Activated CD8-positive, alpha-beta memory T cell treated with anti-CD3 and anti-CD28 coated beads, Interleukin-2, amount 50 U/mL, for 1 hour (primary cell): ENCODE data around the gene PTPRT.

Experiments
- DNase-seq: peaks from one replicate; pipeline ENCODE4 v3.0.0-alpha.2; 2020; ENCODE audit errors: extremely low read depth

PTPRT gene

GRCh38 chr20:42975974-42976373 is 213.7 kb downstream of the PTPRT start:
- DNase-seq, result no peak

DNA sequence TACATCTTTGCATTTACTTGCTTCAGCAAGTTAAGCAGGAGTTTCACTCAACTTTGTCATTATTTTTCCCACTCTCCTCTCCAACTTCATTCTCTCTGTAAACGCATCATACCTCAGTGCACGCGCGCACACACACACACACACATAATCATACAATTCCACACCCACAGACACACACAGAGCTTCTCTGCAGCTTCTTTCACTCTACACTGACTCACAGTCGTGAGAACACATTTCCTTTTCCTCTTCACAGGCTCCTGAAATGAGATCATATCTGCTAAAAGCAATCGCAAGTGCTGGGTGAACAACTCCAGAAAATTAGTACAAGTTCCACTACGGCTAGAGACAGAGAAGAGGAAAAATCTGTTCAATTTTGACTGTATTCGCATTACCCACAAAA is 215.4 kb downstream of the PTPRT start:
- no peak for DNase-seq

DNA sequence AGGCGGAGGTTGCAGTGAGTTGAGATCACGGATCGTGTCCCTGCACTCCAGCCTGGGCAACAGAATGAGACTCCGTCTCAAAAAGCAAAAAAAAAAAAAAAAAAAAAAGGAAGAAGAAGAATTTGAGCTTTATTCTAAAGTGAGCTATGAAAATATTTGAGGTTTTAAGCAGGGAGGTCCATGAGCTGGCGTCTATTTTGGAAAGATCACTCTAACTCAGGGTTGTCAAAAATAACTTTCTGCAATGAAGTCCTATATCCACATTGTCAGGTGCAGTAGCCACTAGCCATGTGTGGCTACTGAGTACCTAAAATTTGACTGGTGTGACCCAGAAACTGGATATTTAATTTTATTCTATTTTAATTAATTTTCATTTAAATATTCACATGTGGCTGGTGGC is 217.1 kb downstream of the PTPRT start:
- DNase-seq, result no peak

GRCh38 chr20:42968746-42969145 is 221.0 kb downstream of the PTPRT start:
- DNase-seq, result no peak

GRCh38 chr20:42963796-42964195 is 225.9 kb downstream of the PTPRT start:
- DNase-seq, result no peak

GRCh38 chr20:42961771-42962170 is 227.9 kb downstream of the PTPRT start:
- DNase-seq, result no peak

- DNase-seq, result no peak
These were observed 229.7 kb downstream of the PTPRT start for GRCh38 chr20:42959996-42960395.

DNA sequence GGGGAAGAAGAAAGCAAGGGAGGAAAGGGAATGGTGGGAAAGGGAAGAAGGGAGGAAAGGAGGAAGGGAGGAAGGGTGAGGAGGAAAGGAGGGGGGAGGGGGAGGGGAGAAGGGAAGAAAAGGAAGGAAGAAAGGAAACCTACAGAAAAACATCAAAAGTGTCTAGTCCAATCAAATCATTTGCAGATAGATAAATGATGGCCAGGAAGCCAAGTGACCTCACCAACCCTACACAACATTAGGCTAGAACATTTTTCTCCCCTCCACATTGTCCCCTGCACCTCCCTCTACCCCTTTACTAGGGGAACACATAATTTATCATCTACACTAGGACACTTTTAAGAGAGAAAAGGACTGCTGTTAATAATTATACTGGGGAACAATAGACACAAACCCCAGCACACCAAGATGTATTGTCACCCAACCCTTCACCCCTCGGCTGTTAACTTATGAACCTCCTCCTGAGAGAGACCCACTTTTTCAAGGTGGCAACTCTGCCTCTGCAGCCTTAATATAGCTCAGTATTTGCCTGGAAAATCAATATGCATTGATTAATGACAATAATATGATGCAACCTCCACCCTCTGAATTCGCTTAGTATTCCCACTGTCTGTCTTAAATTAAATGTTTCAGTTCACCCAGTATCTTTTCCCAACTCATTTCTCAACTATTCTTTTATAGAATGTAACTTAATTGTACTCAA is 231.2 kb downstream of the PTPRT start:
- no peak for DNase-seq

- DNase-seq, result no peak
These were observed 232.0 kb downstream of the PTPRT start for GRCh38 chr20:42957704-42958095.

DNA sequence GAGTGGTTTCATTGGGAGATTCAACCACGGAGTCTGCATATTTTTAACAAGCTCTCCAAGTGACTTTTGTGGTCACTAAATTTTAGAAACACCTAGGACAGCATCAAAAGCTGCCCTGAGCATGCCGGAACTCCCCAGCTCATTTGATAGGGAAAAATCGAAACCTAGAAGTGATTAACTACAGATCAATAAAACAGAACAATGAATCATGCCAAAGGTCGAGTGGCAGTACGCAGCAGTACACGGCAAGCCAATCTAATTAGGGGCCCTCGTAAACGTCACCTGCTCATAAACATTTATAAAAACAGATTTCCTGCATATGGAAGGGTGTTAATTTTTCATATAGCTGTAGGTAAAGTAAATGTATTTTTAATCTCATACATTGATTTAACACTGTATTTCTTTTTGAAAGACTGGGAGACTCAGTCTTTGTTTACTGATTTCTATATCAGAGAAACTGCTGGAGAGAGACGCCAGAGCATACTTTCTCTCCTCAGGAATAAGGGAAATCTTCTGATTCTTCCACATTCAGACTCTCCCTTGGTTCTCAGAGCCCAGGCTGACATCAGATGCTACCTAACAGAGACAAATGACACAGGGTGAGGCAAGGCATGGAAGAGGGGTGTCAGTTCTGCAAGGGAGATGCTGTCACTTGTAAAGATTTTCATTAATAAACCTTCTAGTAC is 232.5 kb downstream of the PTPRT start:
- no peak for DNase-seq

DNA sequence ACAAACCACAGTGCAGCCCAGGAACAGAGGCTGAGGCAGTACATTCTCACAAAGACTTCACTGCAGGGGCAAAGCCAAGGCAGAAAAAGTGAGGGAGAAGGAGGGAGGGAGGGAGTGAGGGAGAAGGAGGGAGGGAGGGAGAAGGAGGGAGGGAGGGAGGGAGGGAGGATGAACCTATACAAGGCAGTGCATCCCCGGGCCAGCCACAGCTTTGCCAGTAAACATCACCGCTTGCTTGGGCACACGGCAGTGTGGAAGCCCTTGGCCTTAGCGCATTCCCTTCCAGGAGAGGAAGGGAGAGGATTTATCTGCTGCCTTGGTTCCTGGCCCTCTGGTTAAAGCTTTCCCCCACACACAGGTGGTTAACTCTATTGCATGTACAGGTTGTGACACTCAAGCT is 234.0 kb downstream of the PTPRT start:
- no peak for DNase-seq

GRCh38 chr20:42954951-42955350 is 234.8 kb downstream of the PTPRT start:
- no peak for DNase-seq

DNA sequence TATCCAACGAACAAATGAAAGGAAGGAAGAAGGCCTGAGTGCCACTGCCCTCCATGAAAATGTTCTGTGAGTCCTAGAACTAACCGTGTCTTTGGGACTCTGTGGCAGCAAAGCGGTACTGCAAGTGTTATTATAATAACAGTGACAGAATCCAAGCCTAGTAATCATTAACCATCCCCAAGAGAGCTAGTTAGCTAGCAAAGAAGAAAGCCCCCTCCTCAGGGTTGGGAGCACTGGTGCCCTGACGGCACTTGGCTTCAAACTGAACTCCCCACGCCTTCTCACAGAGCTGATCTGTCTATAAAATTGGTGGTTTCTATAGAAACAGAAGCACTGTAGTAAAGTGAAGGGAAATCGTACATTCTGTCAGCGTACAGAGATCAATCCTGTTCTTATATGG is 239.8 kb downstream of the PTPRT start:
- no peak for DNase-seq

- no peak for DNase-seq
These were observed 244.3 kb downstream of the PTPRT start for GRCh38 chr20:42945234-42945994.

DNA sequence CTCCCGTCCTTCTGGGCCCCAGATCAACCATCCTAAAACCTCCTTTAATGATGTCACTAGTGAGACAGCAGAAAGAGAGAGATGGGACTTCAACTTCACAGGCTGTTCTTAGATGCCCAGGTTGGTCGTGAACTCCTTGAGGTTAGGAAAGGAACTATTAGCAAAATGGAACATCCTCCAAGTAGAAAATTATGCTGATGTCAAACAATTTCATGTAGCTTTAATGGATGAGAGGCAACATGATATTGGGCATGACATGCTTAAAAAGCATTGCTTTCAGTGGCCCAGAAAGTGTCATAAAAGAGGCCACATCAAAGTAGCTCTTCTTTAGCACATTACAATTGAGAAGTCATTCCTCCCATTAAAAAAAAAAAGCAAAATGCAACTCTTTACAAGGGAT is 248.1 kb downstream of the PTPRT start:
- no peak for DNase-seq

GRCh38 chr20:42938441-42939205 is 251.1 kb downstream of the PTPRT start:
- no peak for DNase-seq

DNA sequence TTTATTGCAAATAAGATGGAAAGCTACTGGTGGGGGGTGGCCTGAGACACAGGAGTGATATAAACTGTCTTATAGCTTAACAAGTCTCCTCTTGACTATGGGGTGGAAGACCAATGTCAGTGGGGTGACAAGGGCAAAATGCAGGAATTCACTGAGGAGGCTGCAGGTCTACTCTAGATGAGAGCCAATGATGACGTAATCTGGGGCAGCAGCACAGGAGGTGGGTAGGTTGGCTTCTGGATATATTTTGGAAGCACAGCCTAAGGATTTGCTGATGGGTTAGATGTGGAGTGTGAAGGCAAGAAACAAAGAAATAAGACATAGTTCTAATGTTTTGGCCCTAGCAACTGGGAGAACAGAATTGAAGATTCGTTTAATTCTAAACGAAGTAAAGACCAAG is 253.2 kb downstream of the PTPRT start:
- DNase-seq, result no peak

DNA sequence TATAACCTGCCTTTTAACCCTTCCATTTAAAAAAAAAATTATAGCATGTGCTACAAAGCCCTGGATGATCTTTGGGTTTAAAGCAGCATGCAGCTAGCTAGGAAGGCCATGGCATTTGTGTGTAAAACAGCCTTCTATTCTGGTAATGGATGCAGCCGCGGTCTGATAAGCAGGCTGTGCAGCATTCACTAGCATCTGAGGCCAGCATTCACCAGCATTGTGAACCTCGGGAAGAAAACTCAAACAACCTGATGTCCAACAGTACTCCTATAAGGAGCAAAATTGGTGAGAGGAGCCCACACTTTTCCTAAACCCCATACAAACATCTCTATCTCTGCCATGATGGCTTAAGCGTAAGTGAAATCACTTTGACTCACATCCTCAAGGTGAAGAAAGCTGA is 265.5 kb downstream of the PTPRT start:
- DNase-seq, result no peak

DNA sequence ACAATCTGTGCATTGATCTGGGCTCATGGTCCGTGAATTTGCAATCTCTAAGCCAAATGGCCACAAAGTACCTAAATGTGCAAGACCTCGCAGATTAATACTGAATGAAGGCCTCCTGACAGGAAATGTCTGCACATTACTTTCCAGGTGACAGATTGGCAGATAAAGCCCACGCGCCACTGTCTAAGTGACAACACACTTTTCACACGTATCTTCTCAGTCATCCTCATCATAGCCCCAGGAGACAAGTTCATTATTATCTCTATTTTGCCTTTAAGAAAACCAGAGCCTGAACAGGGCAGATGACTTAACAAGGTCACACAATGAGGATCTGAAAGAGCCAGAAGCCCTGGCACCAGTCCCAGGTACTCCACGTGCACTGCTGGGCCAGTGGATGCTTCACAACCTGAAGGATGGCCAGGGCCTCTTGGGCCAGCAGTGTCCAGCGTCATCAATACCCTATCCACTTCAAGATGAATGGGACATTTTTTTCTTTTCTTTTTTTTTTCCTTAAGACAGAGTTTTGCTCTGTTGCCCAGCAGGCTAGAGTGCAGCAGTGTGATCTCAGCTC is 266.3 kb downstream of the PTPRT start:
- DNase-seq, result no peak

GRCh38 chr20:42920776-42921175 is 268.9 kb downstream of the PTPRT start:
- no peak for DNase-seq

GRCh38 chr20:42919316-42919715 is 270.4 kb downstream of the PTPRT start:
- DNase-seq, result no peak

DNA sequence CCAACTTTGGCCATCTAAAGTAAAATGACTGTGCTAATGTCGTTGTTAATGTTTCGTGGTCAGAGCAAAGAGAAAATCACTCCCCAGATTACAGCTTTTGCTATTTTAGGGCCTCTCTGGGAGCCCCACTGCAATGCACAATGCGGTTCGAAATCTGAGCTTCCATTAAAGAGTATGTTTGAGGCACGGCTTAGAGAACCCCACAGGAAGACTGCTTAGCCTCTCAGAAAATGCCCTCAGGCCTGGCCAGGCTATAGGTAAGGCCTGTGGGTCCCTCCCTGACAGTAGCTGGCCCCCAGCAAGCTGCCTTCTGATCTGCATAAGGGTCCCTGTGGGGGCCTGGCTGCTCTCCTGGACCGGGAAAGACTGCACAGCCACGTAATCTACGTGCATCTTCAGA is 274.6 kb downstream of the PTPRT start:
- no peak for DNase-seq
